Measurements from ENCODE around the gene MUC6.

The MUC6 gene

GRCh38 chr11:1010551-1011319, 25.8 kb downstream of the MUC6 start:
- Histone ChIP-seq H3K4me3 (ENCODE audit: low read length) (no peak overlapping the region), H4K20me1 (ENCODE audit: insufficient read depth, low read length) (no peaks in the 10 kb centered on the region), H3K36me3 (replicated peaks; ENCODE audit: insufficient read depth, low read length) (no peaks in the 10 kb centered on the region), H3K27ac (ENCODE audit: low read length) (no peak overlapping the region), H3K9me3 (replicated peaks; ENCODE audit: insufficient read depth, low read length) (no peaks in the 10 kb centered on the region), H3K79me2 (ENCODE audit: low read length) (no peaks in the 10 kb centered on the region), H3K27me3 (replicated peaks; ENCODE audit: insufficient read depth, low read length) (no peaks in the 10 kb centered on the region), H3K4me1 (ENCODE audit: low read length) (no peaks in the 10 kb centered on the region), H3K9me2 (replicated peaks; ENCODE audit: insufficient read depth, low read length) (no peaks in the 10 kb centered on the region), H3F3A (ENCODE audit: insufficient read depth, low read length) (no peaks in the 10 kb centered on the region), H2AFZ (ENCODE audit: low read length) (no peak overlapping the region), H3K9ac (ENCODE audit: low read length) (no peak overlapping the region), H3K4me2 (ENCODE audit: low read depth, low read length) (no peak overlapping the region)
- TF ChIP-seq EZH2phosphoT487 (IDR thresholded peaks at IDR 0.05; ENCODE audit: low read length) = no peak
- TF ChIP-seq CTCF (IDR thresholded peaks at IDR 0.05; ENCODE audit: low read length) = no peak
- no peak for TF ChIP-seq EZH2 (optimal IDR thresholded peaks at IDR 0.05; ENCODE audit: low read depth, low read length)
- DNase-seq = no peak

- no peaks in the 10 kb centered on the region; the same call in 1 of the 2 replicates for H3K36me3 ChIP-seq (replicated peaks; ENCODE audit: insufficient read depth, low read length)
- H3K9me3 ChIP-seq (replicated peaks; ENCODE audit: insufficient read depth, low read length) = no peaks in the 10 kb centered on the region
- H3K4me3 ChIP-seq (ENCODE audit: low read length) = no peak overlapping the region
- no peaks in the 10 kb centered on the region for H3K9me2 ChIP-seq (replicated peaks; ENCODE audit: insufficient read depth, low read length)
- no peaks in the 10 kb centered on the region for H3K27me3 ChIP-seq (replicated peaks; ENCODE audit: insufficient read depth, low read length)
- no peak for TF ChIP-seq EZH2 (optimal IDR thresholded peaks at IDR 0.05; ENCODE audit: low read depth, low read length)
- no peak for TF ChIP-seq CTCF (IDR thresholded peaks at IDR 0.05; ENCODE audit: low read length)
- no peaks in the 10 kb centered on the region for H4K20me1 ChIP-seq (ENCODE audit: insufficient read depth, low read length)
- no peaks in the 10 kb centered on the region for H3K79me2 ChIP-seq (ENCODE audit: low read length)
- H3K27ac ChIP-seq (ENCODE audit: low read length) = no peak overlapping the region
- no peak overlapping the region for H3K9ac ChIP-seq (ENCODE audit: low read length)
- no peak for DNase-seq
- H3K4me2 ChIP-seq (ENCODE audit: low read depth, low read length) = no peak overlapping the region
- no peaks in the 10 kb centered on the region for H3F3A ChIP-seq (ENCODE audit: insufficient read depth, low read length)
- no peaks in the 10 kb centered on the region for H3K4me1 ChIP-seq (ENCODE audit: low read length)
- H2AFZ ChIP-seq (ENCODE audit: low read length) = no peak overlapping the region
Observed at GRCh38 chr11:1009991-1010390, 26.5 kb downstream of the MUC6 start.

- Histone ChIP-seq H3K27me3 (replicated peaks; ENCODE audit: insufficient read depth, low read length) (no peaks in the 10 kb centered on the region), H3K36me3 (replicated peaks; ENCODE audit: insufficient read depth, low read length) (no peaks in the 10 kb centered on the region; the same call in 1 of the 2 replicates), H3K9me3 (replicated peaks; ENCODE audit: insufficient read depth, low read length) (no peaks in the 10 kb centered on the region), H3K27ac (ENCODE audit: low read length) (no peak overlapping the region), H3K4me2 (ENCODE audit: low read depth, low read length) (no peak overlapping the region), H3K79me2 (ENCODE audit: low read length) (no peaks in the 10 kb centered on the region), H3K4me1 (ENCODE audit: low read length) (no peaks in the 10 kb centered on the region), H3K9ac (ENCODE audit: low read length) (no peak overlapping the region), H2AFZ (ENCODE audit: low read length) (no peak overlapping the region), H4K20me1 (ENCODE audit: insufficient read depth, low read length) (no peaks in the 10 kb centered on the region), H3F3A (ENCODE audit: insufficient read depth, low read length) (no peaks in the 10 kb centered on the region), H3K4me3 (ENCODE audit: low read length) (no peak overlapping the region), H3K9me2 (replicated peaks; ENCODE audit: insufficient read depth, low read length) (no peaks in the 10 kb centered on the region)
- TF ChIP-seq CTCF (IDR thresholded peaks at IDR 0.05; ENCODE audit: low read length) (no peak), EZH2phosphoT487 (IDR thresholded peaks at IDR 0.05; ENCODE audit: low read length) (no peak), EZH2 (optimal IDR thresholded peaks at IDR 0.05; ENCODE audit: low read depth, low read length) (no peak)
- DNase-seq = no peak
Observed at GRCh38 chr11:1009371-1009770, 27.1 kb downstream of the MUC6 start.
